HEK293 (cell line): ENCODE results near the gene ERP44.

Experiments
- CTCF ChIA-PET: fragments of 350-600 bp; formaldehyde crosslinking; extraction: SDS; loops from one replicate; lab custom pipeline; 2021; ENCODE audit warnings: antibody characterized with exemption; lab: Yijun Ruan, JAX
- POLR2A ChIA-PET: fragments of 300-600 bp; formaldehyde crosslinking; extraction: SDS; loops from one replicate; lab custom pipeline; 2020; ENCODE audit warnings: antibody characterized with exemption, inconsistent platforms; lab: Yijun Ruan, JAX
- H3K27ac ChIP-seq: fragments of 200-500 bp; sonication (Bioruptor generic); 2 replicates; pipeline ENCODE4 v1.5.1; 2014; ENCODE audit warnings: low read depth, low read length, control low read depth, inconsistent platforms; ENCODE audit errors: extremely low read depth
- H3K36me3 ChIP-seq, 2 experiments: fragments of 200-500 bp in 1 of 2; sonication (Bioruptor generic) in 1 of 2; 1 replicate in 1 of 2; 2 replicates in 1 of 2; pipeline ENCODE4 v1.5.1; 2014 to 2017; ENCODE audit warnings: inconsistent platforms in 2 of 2, low read length in 2 of 2; ENCODE audit not compliant: control insufficient read depth in 2 of 2, insufficient read depth in 1 of 2
- H3K4me1 ChIP-seq: fragments of 200-500 bp; sonication (Bioruptor generic); 2 replicates; pipeline ENCODE4 v1.5.1; 2014; ENCODE audit warnings: mild to moderate bottlenecking, low read length, inconsistent platforms; ENCODE audit not compliant: control insufficient read depth, insufficient read depth
- H3K4me3 ChIP-seq: 2 replicates; pipeline ENCODE4 v1.5.1; 2011; ENCODE audit warnings: low read depth, mild to moderate bottlenecking, control low read depth, low read length, moderate library complexity
- H3K9me3 ChIP-seq: fragments of 200-500 bp; sonication (Bioruptor generic); 2 replicates; pipeline ENCODE4 v1.5.1; 2014; ENCODE audit warnings: low read depth, low read length, inconsistent platforms; ENCODE audit not compliant: control insufficient read depth, insufficient read depth
- GLIS2 ChIP-seq: fragments of 450-650 bp; formaldehyde crosslinking; IDR thresholded peaks from 2 replicates; pipeline ENCODE4 v1.5.1; 2016; ENCODE audit warnings: missing biosample characterization, missing genetic modification characterization
- KLF10 ChIP-seq: fragments of 450-650 bp; IDR thresholded peaks from 2 replicates; pipeline ENCODE4 v1.5.1; 2018; ENCODE audit warnings: missing biosample characterization, mild to moderate bottlenecking, missing genetic modification characterization
- PBX3 ChIP-seq: sonication (generic); formaldehyde crosslinking; IDR thresholded peaks from 2 replicates; pipeline ENCODE4 v1.8.1; 2022; ENCODE audit warnings: mild to moderate bottlenecking, moderate library complexity, missing genetic modification reagents
- PRDM4 ChIP-seq: fragments of 450-650 bp; formaldehyde crosslinking; IDR thresholded peaks from 2 replicates; pipeline ENCODE4 v1.5.1; 2017; ENCODE audit warnings: missing biosample characterization, missing genetic modification characterization
- REST ChIP-seq: fragments of 450-650 bp; formaldehyde crosslinking; IDR thresholded peaks from 2 replicates; pipeline ENCODE4 v1.5.1; 2016; ENCODE audit warnings: missing biosample characterization, missing genetic modification characterization
- ZNF16 ChIP-seq: fragments of 450-650 bp; formaldehyde crosslinking; IDR thresholded peaks from 2 replicates; pipeline ENCODE4 v1.5.1; 2016; ENCODE audit warnings: low read depth, missing biosample characterization, missing genetic modification characterization
- ZNF211 ChIP-seq: fragments of 450-650 bp; formaldehyde crosslinking; IDR thresholded peaks from 2 replicates; pipeline ENCODE4 v1.5.1; 2016; ENCODE audit warnings: low read depth, missing biosample characterization, missing genetic modification characterization
- ZNF221 ChIP-seq: fragments of 450-650 bp; formaldehyde crosslinking; IDR thresholded peaks from 2 replicates; pipeline ENCODE4 v1.5.1; 2017; ENCODE audit warnings: missing biosample characterization, missing genetic modification characterization, borderline replicate concordance
- ZNF280C ChIP-seq: fragments of 450-650 bp; formaldehyde crosslinking; IDR thresholded peaks from 2 replicates; pipeline ENCODE4 v1.5.1; 2016; ENCODE audit warnings: missing biosample characterization, missing genetic modification characterization
- ZNF280D ChIP-seq: fragments of 450-650 bp; formaldehyde crosslinking; IDR thresholded peaks from 2 replicates; pipeline ENCODE4 v1.5.1; 2016; ENCODE audit warnings: missing biosample characterization, missing genetic modification characterization
- ZNF311 ChIP-seq: fragments of 450-650 bp; formaldehyde crosslinking; IDR thresholded peaks from 2 replicates; pipeline ENCODE4 v1.5.1; 2017; ENCODE audit warnings: missing biosample characterization, missing genetic modification characterization, borderline replicate concordance
- ZNF394 ChIP-seq: fragments of 450-650 bp; formaldehyde crosslinking; IDR thresholded peaks from 2 replicates; pipeline ENCODE4 v1.5.1; 2016; ENCODE audit warnings: missing biosample characterization, missing genetic modification characterization, mild to moderate bottlenecking, moderate library complexity, borderline replicate concordance
- ZNF423 ChIP-seq: fragments of 450-650 bp; formaldehyde crosslinking; IDR thresholded peaks from 2 replicates; pipeline ENCODE4 v1.5.1; 2016; ENCODE audit warnings: missing biosample characterization, missing genetic modification characterization
- ZNF449 ChIP-seq: fragments of 450-650 bp; formaldehyde crosslinking; IDR thresholded peaks from 2 replicates; pipeline ENCODE4 v1.5.1; 2017; ENCODE audit warnings: missing biosample characterization, mild to moderate bottlenecking, missing genetic modification characterization, moderate library complexity
- ZNF654 ChIP-seq: fragments of 450-650 bp; formaldehyde crosslinking; IDR thresholded peaks from 2 replicates; pipeline ENCODE4 v1.5.1; 2016; ENCODE audit warnings: low read depth, missing biosample characterization, missing genetic modification characterization

Gene ERP44

DNA sequence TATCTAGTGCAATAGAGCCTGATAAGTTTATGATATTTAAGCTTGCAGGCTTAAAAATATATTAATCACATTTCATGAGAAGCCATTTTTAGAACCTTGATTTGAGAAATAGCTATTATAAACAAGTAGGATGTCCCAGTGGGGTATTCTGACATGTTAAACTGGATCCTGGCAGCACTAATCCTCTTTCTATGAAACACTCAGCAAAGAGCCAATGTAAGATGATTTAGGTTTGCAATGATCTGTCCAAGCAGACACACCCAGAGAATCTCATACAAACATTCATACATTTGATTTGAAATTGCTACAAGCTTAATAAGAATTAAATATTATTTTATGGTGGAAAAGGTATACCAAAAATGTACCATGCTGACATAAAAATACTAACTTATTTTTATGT is 86.5 kb downstream of the ERP44 start:
- Histone ChIP-seq H3K4me1 (no peaks in the 10 kb centered on the region), H3K36me3 (peaks cover 0 to 13% of the 10 kb centered on the region in 2 experiments; a peak in 1 of 3 replicates), H3K9me3 (no peaks in the 10 kb centered on the region), H3K27ac (no peak overlapping the region)
- ChIA-PET CTCF (interaction anchor here (0.6 to 1.6 kb wide), 8 partner anchors 9 to 848 kb away, joined by 3 to 6 read pairs (median 3); no protein-coding TSS in a partner anchor), POLR2A (no interaction called here)
- TF ChIP-seq ZNF423 (tag by site-specific recombination) = no peak
- no peak for TF ChIP-seq KLF10
- no peak for TF ChIP-seq ZNF394 (tag by site-specific recombination)
- TF ChIP-seq ZNF449 (tag by site-specific recombination) = no peak
- TF ChIP-seq GLIS2 (tag by site-specific recombination) = no peak
- TF ChIP-seq ZNF280D = no peak
- TF ChIP-seq, all 188 proteins: peak for 0
- no peak overlapping the region for H3K4me3 ChIP-seq

GRCh38 chr9:100011062-100011681 is 87.6 kb downstream of the ERP44 start:
- peaks cover 0 to 20% of the 10 kb centered on the region in 2 experiments; a peak in 1 of 3 replicates for H3K36me3 ChIP-seq
- no peak overlapping the region for H3K4me3 ChIP-seq
- no peaks in the 10 kb centered on the region for H3K9me3 ChIP-seq
- H3K27ac ChIP-seq = no peak overlapping the region
- CTCF ChIA-PET = interaction anchor here (0.5 to 1.6 kb wide), 7 partner anchors 9 to 867 kb away, joined by 3 to 6 read pairs (median 4); no protein-coding TSS in a partner anchor
- TF ChIP-seq ZNF280C = no peak
- peak; percentile 50 for TF ChIP-seq ZNF654 (tag by site-specific recombination)
- TF ChIP-seq, all 188 proteins: peak for 1
- POLR2A ChIA-PET = no interaction called here
- no peaks in the 10 kb centered on the region for H3K4me1 ChIP-seq

DNA sequence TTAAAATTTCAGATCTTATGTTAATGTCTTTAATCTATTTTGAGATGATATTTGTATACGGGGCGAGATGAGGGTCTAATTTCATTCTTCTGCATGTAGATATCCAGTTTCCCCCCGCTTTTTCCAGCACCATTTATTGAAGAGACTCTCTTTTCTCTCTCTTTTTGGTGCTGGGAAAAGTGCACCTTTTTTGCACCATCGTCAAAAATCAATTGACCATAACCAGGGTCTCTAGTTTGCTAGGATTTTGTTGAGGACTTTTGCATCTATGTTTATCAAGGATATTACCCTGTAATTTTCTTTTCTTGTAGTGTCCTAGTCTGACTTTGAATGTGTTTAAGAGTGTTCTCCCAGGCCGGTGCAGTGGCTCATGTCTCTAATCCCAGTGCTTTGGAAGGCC is 99.0 kb downstream of the ERP44 start:
- ChIA-PET CTCF (no interaction called here), POLR2A (no interaction called here)
- Histone ChIP-seq H3K36me3 (peaks cover 0 to 18% of the 10 kb centered on the region in 2 experiments; a peak in 1 of 3 replicates), H3K4me1 (no peaks in the 10 kb centered on the region), H3K4me3 (no peak overlapping the region), H3K9me3 (no peaks in the 10 kb centered on the region), H3K27ac (no peak overlapping the region)
- TF ChIP-seq KLF10 (no peak), PBX3 (CRISPR knock-in tag) (no peak), PRDM4 (tag by site-specific recombination) (no peak), ZNF311 (no peak), ZNF221 (tag by site-specific recombination) (no peak), REST (tag by site-specific recombination) (no peak), ZNF16 (tag by site-specific recombination) (no peak), ZNF211 (tag by site-specific recombination) (no peak)
